Erythroblast (primary cell): ENCODE data around the gene CUL7.
"Not testable (repeated sequence)": the region's sequence is repeated elsewhere in the genome, so short reads cannot be mapped to it uniquely, and the experiment has no call there.

Experiments used
- DNase-seq, 2 experiments: peaks; one replicate each; lab custom pipeline; 2025; lab: John Stamatoyannopoulos, UW
- GATA1 ChIP-seq: IDR thresholded peaks from 2 replicates; pipeline ENCODE4 v1.6.1; 2011; ENCODE audit warnings: low read depth, mild to moderate bottlenecking, control low read depth, low read length, moderate library complexity
- POLR2A ChIP-seq: IDR thresholded peaks from 2 replicates; pipeline ENCODE4 v1.6.1; 2011; ENCODE audit warnings: mild to moderate bottlenecking, low read length

The CUL7 gene

GRCh38 chr6:43043310-43043709 is 10.3 kb downstream of the CUL7 start:
- DNase-seq: no peak
- TF ChIP-seq GATA1 (no peak), POLR2A (no peak)

GRCh38 chr6:43041475-43041874 is 12.2 kb downstream of the CUL7 start:
- not testable (repeated sequence) for DNase-seq

- DNase-seq: no peak
- no peak for TF ChIP-seq POLR2A
- no peak for TF ChIP-seq GATA1
These were observed 13.0 kb downstream of the CUL7 start for GRCh38 chr6:43040542-43041257.

GRCh38 chr6:43038727-43039126 is 14.9 kb downstream of the CUL7 start:
- TF ChIP-seq POLR2A (no peak), GATA1 (no peak)
- no peak for DNase-seq

GRCh38 chr6:43037706-43038105 is 15.9 kb downstream of the CUL7 start:
- no peak for DNase-seq
- no peak for TF ChIP-seq POLR2A
- no peak for TF ChIP-seq GATA1

- DNase-seq: no peak
- TF ChIP-seq GATA1: no peak
- no peak for TF ChIP-seq POLR2A
These were observed 16.5 kb downstream of the CUL7 start for GRCh38 chr6:43037197-43037596.

- TF ChIP-seq GATA1: no peak
- no peak for TF ChIP-seq POLR2A
- DNase-seq: no peak
These were observed 16.9 kb downstream of the CUL7 start for GRCh38 chr6:43036712-43037111.

GRCh38 chr6:43035495-43036194 is 18.0 kb downstream of the CUL7 start:
- DNase-seq: no peak
- TF ChIP-seq POLR2A (no peak), GATA1 (no peak)

GRCh38 chr6:43034190-43034525 is 19.5 kb downstream of the CUL7 start:
- no peak for TF ChIP-seq POLR2A
- no peak for TF ChIP-seq GATA1
- no peak for DNase-seq

GRCh38 chr6:43033496-43034189 is 20.0 kb downstream of the CUL7 start:
- DNase-seq: no peak
- TF ChIP-seq GATA1 (no peak), POLR2A (no peak)

GRCh38 chr6:43032326-43032725 is 21.3 kb downstream of the CUL7 start:
- DNase-seq: no peak
- TF ChIP-seq GATA1 (no peak), POLR2A (no peak)

- TF ChIP-seq GATA1: no peak
- TF ChIP-seq POLR2A: no peak
- DNase-seq: no peak
These were observed 24.5 kb downstream of the CUL7 start for GRCh38 chr6:43029120-43029519.

- TF ChIP-seq GATA1: no peak
- no peak for TF ChIP-seq POLR2A
- DNase-seq: no peak
These were observed 27.3 kb downstream of the CUL7 start for GRCh38 chr6:43026365-43026764.

GRCh38 chr6:43024436-43024835 is 29.2 kb downstream of the CUL7 start:
- DNase-seq: no peak
- TF ChIP-seq POLR2A: no peak
- no peak for TF ChIP-seq GATA1
